SU-DHL-6 (cell line): ENCODE data around the gene TUBGCP6.

ENCODE experiments used
- EZH2phosphoT487 ChIP-seq: fragments of 200-600 bp; sonication (generic), shearing (Covaris generic); conservative IDR thresholded peaks from 2 replicates; pipeline ENCODE4 v1.6.1; 2018; ENCODE audit warnings: mild to moderate bottlenecking, antibody characterized with exemption, low read length, moderate library complexity, mixed read lengths
- TF ChIP-seq, protein P1 (sequence below): fragments of 200-600 bp; sonication (generic); IDR thresholded peaks from one replicate; pipeline ENCODE4 v1.5.1; 2017; ENCODE audit warnings: antibody characterized with exemption, mild to moderate bottlenecking, low read length, moderate library complexity; ENCODE audit not compliant: insufficient read depth, poor library complexity, severe bottlenecking

- TF ChIP-seq, protein P1, sequence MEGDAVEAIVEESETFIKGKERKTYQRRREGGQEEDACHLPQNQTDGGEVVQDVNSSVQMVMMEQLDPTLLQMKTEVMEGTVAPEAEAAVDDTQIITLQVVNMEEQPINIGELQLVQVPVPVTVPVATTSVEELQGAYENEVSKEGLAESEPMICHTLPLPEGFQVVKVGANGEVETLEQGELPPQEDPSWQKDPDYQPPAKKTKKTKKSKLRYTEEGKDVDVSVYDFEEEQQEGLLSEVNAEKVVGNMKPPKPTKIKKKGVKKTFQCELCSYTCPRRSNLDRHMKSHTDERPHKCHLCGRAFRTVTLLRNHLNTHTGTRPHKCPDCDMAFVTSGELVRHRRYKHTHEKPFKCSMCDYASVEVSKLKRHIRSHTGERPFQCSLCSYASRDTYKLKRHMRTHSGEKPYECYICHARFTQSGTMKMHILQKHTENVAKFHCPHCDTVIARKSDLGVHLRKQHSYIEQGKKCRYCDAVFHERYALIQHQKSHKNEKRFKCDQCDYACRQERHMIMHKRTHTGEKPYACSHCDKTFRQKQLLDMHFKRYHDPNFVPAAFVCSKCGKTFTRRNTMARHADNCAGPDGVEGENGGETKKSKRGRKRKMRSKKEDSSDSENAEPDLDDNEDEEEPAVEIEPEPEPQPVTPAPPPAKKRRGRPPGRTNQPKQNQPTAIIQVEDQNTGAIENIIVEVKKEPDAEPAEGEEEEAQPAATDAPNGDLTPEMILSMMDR = no peak
- TF ChIP-seq EZH2phosphoT487 = no peak
Observed at GRCh38 chr22:50275181-50276055, 30.6 kb upstream of the TUBGCP6 start.
